ENCODE data around the gene PALD1. TPM values are rescaled to one million over a fixed set of nuclear protein-coding genes. Genes with fewer than 3 reads are reported as not detected.
"Not testable (repeated sequence)": the region's sequence is repeated elsewhere in the genome, so short reads cannot be mapped to it uniquely, and the experiment has no call there.

The PALD1 gene
- total RNA-seq, 1 donor from 2014 or later = 7.6 TPM

DNA sequence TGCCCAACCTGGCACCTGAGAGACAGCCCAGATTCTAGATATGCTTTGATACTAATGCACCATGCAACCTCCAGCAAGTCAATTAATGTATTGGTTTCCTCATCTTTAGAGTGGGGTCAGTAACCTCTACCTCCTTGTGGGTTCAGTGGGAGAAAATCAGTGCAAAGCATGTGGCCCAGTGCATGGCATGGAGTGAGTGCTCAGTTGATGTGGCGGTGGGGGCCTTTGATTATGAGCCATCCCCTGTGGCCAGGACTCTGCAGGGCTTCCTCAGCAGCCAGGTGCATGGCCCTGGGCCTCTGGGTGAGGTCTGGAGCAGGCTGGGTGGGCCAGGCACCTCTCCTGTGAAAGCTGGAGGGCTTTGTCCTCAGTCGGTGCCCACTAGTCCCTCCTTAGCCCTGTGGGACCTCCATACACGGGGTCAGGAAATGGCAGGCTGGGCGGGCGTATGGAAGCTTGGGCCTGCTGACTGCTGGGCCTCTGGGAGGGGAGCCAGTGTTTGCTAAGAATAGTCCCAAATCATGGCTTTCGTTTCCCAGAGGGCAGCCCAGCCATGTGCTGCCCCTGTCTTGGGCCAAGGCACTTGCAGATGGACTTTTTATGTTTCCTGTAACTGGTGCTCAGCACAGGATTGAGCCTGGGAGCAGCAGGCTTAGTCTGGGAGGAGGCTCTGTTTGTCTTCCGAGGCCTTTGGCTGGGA lies 3.4 kb downstream of the PALD1 start:
- DNase-seq (ENCODE audit: low spot score) = no peak

DNA sequence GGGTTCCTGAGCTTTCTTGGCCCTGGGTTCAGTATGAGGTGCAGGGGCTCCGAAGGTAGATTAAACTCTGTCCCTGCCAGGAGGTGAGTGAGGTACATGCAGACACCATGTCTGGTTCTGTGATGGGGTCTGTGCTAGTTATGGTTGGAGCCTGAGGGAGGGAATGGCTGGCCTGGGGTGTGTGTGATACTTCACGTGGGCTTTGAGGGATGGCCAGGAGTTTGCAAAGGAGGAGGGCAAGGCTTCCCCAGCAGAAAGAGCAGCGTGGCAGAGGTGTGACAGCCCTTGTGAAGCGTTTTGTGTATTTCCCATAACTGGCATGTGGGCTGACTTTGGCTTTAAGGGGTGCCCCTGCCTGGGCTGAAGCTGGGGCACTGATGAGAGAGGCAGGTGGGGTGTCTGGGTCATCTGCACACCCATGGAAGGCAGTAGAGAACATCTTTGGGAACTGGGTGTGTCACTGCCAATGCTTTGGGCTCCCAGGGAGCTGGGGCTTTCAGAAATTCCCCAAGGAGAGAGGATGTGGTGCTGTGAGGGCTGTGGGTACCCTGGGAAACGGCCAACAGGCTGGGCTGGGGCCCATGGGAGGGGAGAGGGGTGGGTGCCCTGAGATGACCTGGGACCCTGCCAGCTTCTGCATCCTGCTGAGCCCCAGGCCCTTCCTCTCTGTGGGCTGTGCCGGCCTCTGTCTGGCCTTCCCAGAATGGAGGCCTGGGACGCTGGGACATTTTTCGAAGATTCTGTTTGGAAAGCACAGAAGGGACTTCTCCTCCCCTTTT lies 4.6 kb downstream of the PALD1 start:
- DNase-seq (ENCODE audit: low spot score) = no peak

DNA sequence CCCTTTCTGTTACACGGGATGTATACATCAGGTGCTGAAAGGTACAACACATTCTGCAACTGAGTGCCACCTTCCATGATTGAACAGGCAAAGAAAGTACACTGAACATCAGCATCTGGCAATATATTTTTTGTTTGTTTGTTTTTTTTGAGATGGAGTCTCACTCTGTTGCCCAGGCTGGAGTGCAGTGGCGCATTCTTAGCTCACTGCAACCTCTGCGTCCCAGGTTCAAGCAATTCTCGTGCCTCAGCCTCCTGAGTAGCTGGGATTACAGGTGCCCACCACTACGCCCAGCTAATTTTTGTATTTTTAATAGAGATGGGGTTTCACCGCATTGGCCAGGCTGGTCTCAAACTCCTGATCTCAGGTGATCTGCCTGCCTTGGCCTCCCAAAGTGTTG lies 5.3 kb downstream of the PALD1 start:
- not testable (repeated sequence) for DNase-seq (ENCODE audit: low spot score)

DNA sequence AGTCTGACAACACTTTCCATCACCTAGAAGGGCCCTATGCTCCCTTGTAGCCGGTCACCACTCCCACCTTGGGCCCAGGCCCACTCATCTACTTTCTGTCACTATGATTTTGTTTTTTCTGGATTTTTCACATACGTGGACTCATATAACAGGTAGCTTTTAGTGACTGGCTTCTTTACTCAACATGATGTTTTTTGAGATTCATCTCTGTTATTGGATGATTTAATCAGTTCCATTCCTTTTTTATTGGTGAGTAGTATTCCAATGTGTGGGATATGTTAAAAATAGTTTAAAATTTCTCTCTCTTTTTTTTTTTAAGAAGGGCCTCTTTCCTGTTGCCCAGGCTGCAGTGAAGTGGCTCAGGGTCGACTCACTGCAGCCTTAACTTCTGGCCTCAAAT lies 9.3 kb downstream of the PALD1 start:
- no peak for DNase-seq (ENCODE audit: low spot score)

DNA sequence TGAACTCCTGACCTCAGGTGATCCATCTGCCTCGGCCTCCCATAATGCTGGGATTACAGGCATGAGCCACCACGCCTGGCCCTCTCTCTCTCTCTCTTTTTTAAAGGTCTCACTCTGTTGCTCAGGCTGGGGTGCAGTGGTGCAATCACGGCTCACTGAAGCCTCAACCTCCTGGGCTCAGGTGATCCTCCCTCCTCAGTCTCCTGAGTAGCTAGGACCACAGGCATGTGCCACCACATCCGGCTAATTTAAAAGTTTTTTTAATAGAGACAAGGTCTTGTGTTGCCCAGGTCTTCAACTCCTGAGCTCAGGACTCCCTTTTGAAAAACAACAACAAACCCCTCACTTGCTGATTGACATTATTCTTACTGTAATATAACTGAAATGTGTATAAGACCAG lies 11.6 kb downstream of the PALD1 start:
- DNase-seq (ENCODE audit: low spot score) = no peak

DNA sequence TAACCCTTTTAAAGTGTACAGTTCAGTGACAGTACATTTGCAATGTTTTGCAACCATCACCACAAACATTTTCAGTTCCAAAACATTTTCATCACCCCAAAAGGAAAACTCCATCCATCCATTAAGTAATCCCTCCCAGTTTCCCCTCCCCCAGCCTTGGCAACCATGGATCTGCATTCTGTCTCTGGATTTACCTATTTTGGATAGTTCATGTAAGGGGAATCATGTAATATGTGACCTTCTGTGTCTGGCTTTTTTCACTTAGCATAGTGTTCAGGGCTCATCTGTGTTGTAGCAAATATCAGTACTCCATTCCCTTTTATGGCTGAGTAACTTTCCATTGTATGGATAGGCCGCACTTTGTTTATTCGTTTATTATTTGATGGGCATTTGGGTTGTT lies 13.0 kb downstream of the PALD1 start:
- DNase-seq (ENCODE audit: low spot score) = no peak

DNA sequence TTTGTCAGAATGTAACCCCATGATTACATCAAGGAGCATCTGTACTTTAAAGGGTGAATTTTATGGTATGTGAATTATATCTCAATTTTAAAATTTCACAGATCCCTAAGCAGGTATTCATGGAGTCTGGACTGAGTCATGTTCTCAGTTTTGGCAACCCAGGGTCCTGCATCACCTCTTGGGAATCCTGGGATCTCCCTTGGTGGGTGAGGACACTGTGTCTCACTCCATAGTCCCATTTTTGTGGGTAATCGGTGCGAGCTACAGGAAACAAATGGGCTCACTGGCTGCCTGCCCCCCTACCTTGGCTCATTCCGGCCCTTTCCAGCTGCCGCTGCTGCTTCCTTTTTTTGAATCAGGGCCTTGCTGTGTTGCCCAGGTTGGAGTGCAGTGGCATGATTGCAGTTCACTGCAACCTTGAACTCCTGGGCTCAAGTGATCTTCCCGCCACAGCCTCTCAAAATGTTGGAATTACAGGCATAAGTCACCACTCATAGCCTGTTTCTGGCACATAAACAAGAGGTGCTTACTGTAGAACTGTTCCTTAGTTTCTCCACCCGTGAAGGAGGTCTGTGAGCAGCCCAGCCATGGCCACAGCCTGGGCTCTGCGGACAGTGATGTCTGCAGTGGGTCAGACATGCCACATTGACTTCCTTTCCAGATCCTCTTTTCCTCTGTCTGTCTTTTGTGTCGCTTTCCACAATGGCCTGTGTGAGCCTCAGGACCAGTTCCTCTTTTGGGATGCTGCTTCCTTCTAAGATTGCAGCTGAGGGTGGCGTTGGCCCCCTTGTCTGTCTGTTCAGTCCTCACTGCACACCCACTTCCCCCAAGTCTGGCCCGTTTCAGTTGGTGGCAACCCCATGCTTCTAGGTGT lies 14.5 kb downstream of the PALD1 start:
- no peak for DNase-seq (ENCODE audit: low spot score)

- DNase-seq (ENCODE audit: low spot score) = no peak
Measured at GRCh38 chr10:70493660-70494234, 15.2 kb downstream of the PALD1 start.

- no peak for DNase-seq (ENCODE audit: low spot score)
Measured at GRCh38 chr10:70494536-70494935, 16.0 kb downstream of the PALD1 start.

- DNase-seq (ENCODE audit: low spot score) = no peak
Measured at GRCh38 chr10:70494966-70495365, 16.4 kb downstream of the PALD1 start.

GRCh38 chr10:70495691-70496261 lies 17.2 kb downstream of the PALD1 start:
- no peak for DNase-seq (ENCODE audit: low spot score)

- DNase-seq (ENCODE audit: low spot score) = no peak
Measured at GRCh38 chr10:70496341-70497119, 18.0 kb downstream of the PALD1 start.

DNA sequence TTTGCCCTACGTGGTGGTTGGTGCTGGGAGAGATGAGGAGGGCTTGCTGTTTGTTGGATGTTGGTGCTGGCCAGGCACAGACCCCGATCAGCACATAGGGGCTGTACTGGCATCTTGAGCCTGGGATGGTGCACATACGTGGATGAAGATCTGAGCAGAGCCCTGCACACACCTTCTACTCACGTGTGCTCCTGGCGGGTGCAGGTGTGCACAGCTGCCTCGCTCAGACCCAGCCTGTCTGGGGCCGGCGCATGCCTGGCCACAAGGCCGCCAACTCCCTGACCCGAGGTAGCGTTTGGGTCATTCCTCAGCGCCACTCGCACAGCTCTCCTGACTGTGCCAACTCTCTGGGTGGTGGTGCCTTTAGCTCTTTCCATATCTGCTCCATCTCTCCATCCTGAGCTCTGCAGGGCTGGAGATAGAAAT lies 18.6 kb downstream of the PALD1 start:
- no peak for DNase-seq (ENCODE audit: low spot score)

DNA sequence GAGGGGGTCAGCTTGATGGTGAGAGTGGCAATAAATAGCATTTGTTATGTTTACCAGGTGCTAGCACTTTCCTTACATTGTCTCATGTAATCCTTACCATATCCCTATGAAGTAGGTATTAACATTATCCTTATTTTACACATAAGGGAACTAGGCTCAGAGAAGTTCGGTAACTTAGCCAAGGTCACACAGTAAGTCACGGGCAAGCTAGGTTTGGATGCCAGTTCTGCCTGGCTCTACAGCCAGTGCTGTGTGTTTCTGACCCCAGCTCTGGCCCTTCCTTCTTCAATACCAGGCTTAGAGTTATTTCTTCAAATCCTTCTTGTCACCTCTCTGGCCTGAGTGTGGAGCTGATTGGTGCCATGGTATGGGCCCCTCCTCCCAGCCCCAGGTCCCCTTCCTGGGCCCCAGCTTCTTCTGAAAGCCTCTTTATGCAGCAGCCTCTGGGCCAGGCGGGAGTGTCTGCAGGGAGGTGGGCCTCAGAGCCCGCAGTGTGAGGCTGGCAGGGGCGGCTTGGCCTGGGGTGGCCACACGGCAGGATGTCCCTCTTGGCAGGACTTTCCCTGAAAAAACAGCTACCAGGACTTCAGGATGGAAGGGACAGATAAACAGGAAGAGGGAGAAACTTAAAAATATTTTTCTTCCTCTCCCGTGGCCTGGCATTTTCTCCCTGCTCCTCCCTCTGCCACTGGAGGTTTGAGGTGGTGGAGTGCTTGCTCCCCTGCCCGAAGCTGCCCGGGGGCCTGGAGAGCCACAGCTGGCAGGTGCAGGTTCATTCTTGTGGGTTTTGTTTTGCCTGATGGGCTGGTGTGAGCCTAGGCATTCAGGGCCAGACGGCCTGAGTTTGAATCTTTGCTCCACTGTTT lies 20.6 kb downstream of the PALD1 start:
- no peak for DNase-seq (ENCODE audit: low spot score)

GRCh38 chr10:70499836-70500167 lies 21.2 kb downstream of the PALD1 start:
- DNase-seq (ENCODE audit: low spot score) = no peak

DNA sequence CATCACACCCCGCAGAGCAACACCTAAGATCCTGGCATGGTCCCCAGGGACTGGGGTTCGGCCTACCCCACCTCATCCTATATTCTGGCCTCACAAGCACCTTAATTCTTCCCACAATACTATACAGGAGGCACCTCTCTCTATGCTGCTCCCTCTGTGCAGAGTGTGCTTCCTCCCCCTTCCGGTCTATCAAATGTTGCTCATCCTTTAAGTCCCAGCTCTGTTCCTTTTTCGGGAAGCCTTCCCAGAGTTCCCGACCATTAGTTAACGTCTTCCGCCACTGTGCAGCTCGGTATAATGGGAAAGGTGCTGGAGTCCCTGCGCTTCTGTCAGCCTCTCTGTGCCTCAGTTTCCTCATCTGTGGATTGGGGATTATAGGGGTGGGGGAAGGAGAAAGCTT lies 21.8 kb downstream of the PALD1 start:
- no peak for DNase-seq (ENCODE audit: low spot score)

DNA sequence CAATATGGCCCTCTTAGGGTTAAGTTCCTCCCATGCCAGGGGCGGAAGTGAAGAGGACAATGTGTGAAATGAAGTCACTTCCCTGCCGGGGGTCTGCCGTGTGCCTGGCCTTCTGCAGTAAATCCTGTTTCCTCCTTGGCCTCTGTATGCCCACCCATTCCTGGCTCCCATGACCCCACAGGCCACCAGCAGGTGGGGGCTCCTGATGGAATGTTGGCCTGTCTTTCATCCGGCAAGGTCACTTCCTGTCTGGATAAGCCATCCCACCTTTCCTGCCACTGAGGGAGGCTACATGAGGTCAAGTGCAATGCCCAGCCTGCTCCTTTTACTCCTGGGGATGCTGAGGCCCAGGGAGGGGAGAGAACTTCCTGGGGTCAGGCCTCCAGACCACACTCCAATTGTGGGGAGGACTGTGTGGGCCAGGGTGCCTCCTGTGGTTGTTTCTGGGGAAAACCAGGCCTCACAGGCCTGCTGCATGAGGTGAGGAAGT lies 22.3 kb downstream of the PALD1 start:
- DNase-seq (ENCODE audit: low spot score) = no peak

DNA sequence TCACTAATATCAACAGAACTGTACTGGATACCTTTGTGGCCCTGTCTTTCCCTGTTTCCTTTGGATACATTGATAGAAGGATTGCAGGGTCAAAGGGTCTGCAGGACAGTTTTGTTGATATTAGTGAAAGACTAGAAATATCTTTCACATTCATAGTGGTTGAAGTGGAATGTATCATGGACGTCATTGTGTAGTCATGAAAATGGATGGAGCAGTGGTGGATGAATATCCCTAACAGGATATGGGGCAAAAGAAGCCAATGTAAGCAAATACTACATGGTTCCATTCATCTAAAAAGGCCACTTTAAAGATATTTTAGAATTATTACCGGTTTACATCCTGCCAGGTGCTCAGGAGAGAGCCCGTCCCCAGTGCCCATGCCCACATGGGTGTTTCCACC lies 23.8 kb downstream of the PALD1 start:
- DNase-seq (ENCODE audit: low spot score) = no peak

DNA sequence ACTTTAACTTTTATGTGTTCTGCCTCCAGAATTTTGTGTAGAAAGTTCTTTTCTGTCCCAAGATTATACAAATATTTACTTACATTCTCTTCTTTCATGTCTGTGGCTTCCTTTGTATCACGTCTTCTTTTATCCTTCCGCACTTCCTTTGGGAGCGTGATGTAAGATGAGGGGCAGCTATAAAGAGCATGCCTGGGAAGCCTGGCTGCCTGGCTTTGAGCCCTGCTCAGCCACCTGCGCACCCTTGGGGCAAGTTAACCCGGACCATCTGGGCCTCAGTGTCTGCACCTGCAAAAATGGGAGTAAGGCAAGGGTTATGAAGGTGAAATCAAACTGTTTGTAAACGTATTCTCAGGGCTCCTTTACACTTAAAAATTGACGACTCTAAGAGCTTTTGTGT lies 25.2 kb downstream of the PALD1 start:
- no peak for DNase-seq (ENCODE audit: low spot score)
